HUDEP-2 (cell line): ENCODE data around the gene ZNF496.

Source experiments
- DNase-seq, 76 experiments: peaks; one replicate each; lab custom pipeline; 2025; ENCODE audit not compliant: unreplicated experiment in 76 of 76; lab: John Stamatoyannopoulos, UW

ZNF496 gene

GRCh38 chr1:247247568-247247967 lies 84.1 kb downstream of the ZNF496 start:
- no peak for DNase-seq
